ENCODE measurements around the gene CERS3.

CERS3 gene

DNA sequence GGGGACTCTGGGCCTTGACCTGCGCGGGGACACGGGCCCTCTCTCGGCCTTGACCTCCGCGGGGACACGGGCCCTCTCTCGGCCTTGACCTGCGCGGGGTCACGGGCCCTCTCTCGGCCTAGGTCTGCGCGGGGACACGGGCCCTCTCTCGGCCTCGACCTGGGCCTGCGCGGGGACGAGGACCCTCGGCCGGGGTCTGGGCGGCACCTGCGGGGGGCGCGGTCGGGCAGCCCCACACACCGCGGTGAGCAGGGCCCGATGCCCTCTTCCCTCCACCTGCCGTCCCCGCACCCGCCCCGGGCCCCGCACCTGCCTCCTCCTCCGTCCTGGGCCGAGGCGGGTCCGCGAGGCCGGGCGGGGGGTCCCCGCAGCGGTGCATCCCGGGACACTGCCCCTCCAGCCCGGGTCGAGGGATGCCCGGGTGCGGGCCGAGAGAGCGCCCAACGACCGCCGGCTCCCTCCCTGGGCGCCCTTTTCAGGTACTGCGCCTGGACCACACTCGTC is 15.6 kb upstream of the CERS3 start:
- no peak for TF ChIP-seq ZNF70 (CRISPR knock-in tag; IDR thresholded peaks at IDR 0.05)
- no peak for TF ChIP-seq ZNF8 (CRISPR knock-in tag; IDR thresholded peaks at IDR 0.05)
- TF ChIP-seq ISL1 (CRISPR knock-in tag; IDR thresholded peaks at IDR 0.05): no peak
- TF ChIP-seq, protein P1, sequence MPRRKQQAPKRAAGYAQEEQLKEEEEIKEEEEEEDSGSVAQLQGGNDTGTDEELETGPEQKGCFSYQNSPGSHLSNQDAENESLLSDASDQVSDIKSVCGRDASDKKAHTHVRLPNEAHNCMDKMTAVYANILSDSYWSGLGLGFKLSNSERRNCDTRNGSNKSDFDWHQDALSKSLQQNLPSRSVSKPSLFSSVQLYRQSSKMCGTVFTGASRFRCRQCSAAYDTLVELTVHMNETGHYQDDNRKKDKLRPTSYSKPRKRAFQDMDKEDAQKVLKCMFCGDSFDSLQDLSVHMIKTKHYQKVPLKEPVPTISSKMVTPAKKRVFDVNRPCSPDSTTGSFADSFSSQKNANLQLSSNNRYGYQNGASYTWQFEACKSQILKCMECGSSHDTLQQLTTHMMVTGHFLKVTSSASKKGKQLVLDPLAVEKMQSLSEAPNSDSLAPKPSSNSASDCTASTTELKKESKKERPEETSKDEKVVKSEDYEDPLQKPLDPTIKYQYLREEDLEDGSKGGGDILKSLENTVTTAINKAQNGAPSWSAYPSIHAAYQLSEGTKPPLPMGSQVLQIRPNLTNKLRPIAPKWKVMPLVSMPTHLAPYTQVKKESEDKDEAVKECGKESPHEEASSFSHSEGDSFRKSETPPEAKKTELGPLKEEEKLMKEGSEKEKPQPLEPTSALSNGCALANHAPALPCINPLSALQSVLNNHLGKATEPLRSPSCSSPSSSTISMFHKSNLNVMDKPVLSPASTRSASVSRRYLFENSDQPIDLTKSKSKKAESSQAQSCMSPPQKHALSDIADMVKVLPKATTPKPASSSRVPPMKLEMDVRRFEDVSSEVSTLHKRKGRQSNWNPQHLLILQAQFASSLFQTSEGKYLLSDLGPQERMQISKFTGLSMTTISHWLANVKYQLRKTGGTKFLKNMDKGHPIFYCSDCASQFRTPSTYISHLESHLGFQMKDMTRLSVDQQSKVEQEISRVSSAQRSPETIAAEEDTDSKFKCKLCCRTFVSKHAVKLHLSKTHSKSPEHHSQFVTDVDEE (CRISPR knock-in tag; IDR thresholded peaks at IDR 0.05): no peak
- ATAC-seq: no peak

DNA sequence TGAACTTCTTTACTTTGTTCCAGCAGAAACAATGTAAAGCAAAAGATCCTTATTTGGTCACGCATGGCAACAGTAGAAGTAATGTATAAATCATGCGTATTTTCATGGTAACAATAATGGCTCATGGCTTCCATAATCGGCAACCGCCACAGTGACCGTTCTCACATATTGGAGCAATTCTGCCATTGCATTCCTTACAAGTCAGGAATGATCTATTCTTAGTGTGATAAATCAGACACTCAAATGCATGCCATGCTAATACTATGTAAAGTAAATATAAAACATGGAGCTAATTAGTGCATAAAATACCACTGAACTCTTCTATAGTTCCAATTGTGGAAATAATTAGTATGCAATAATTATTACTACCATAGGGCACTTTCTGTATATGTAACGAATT is 13.5 kb upstream of the CERS3 start:
- no peak for ATAC-seq

DNA sequence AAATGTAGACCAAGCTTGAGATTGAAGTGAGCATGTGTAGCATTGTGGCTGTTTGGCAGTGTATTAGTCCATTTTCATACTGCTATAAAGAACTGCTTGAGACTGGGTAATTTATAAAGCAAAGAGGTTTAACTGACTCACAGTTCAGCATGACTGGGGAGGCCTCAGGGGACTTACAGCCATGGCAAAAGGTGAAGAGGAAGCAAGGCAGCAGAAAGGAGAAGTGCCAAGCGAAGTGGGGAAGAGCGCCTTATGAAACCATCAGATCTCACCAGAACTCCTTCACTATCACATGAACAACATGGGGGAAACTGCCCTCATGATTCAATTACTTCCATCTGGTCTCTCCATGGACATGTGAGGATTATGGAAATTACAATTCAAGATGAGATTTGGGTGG is 8.6 kb upstream of the CERS3 start:
- ATAC-seq: no peak
- TF ChIP-seq OSR1 (CRISPR knock-in tag; IDR thresholded peaks at IDR 0.05) (no peak), ZFP3 (CRISPR knock-in tag; IDR thresholded peaks at IDR 0.05) (no peak), ZNF8 (CRISPR knock-in tag; IDR thresholded peaks at IDR 0.05) (no peak), SNAI2 (CRISPR knock-in tag; IDR thresholded peaks at IDR 0.05) (no peak), ISL1 (CRISPR knock-in tag; IDR thresholded peaks at IDR 0.05) (no peak), RARB (CRISPR knock-in tag; IDR thresholded peaks at IDR 0.05) (no peak)
- TF ChIP-seq, protein P2, sequence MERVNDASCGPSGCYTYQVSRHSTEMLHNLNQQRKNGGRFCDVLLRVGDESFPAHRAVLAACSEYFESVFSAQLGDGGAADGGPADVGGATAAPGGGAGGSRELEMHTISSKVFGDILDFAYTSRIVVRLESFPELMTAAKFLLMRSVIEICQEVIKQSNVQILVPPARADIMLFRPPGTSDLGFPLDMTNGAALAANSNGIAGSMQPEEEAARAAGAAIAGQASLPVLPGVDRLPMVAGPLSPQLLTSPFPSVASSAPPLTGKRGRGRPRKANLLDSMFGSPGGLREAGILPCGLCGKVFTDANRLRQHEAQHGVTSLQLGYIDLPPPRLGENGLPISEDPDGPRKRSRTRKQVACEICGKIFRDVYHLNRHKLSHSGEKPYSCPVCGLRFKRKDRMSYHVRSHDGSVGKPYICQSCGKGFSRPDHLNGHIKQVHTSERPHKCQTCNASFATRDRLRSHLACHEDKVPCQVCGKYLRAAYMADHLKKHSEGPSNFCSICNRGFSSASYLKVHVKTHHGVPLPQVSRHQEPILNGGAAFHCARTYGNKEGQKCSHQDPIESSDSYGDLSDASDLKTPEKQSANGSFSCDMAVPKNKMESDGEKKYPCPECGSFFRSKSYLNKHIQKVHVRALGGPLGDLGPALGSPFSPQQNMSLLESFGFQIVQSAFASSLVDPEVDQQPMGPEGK (CRISPR knock-in tag; IDR thresholded peaks at IDR 0.05; ENCODE audit: borderline replicate concordance): no peak
- TF ChIP-seq, protein P3, sequence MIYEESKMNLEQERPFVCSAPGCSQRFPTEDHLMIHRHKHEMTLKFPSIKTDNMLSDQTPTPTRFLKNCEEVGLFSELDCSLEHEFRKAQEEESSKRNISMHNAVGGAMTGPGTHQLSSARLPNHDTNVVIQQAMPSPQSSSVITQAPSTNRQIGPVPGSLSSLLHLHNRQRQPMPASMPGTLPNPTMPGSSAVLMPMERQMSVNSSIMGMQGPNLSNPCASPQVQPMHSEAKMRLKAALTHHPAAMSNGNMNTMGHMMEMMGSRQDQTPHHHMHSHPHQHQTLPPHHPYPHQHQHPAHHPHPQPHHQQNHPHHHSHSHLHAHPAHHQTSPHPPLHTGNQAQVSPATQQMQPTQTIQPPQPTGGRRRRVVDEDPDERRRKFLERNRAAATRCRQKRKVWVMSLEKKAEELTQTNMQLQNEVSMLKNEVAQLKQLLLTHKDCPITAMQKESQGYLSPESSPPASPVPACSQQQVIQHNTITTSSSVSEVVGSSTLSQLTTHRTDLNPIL (CRISPR knock-in tag; IDR thresholded peaks at IDR 0.05; ENCODE audit: low read depth): no peak
- TF ChIP-seq, protein P4, sequence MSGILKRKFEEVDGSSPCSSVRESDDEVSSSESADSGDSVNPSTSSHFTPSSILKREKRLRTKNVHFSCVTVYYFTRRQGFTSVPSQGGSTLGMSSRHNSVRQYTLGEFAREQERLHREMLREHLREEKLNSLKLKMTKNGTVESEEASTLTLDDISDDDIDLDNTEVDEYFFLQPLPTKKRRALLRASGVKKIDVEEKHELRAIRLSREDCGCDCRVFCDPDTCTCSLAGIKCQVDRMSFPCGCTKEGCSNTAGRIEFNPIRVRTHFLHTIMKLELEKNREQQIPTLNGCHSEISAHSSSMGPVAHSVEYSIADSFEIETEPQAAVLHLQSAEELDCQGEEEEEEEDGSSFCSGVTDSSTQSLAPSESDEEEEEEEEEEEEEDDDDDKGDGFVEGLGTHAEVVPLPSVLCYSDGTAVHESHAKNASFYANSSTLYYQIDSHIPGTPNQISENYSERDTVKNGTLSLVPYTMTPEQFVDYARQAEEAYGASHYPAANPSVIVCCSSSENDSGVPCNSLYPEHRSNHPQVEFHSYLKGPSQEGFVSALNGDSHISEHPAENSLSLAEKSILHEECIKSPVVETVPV (CRISPR knock-in tag; IDR thresholded peaks at IDR 0.05): no peak
- TF ChIP-seq, protein P1 (CRISPR knock-in tag; IDR thresholded peaks at IDR 0.05): no peak

More for the DNA sequence above, 13.5 kb upstream of the CERS3 start:
- TF ChIP-seq ZFP3 (CRISPR knock-in tag; IDR thresholded peaks at IDR 0.05) (no peak), ISL1 (CRISPR knock-in tag; IDR thresholded peaks at IDR 0.05) (no peak), RARB (CRISPR knock-in tag; IDR thresholded peaks at IDR 0.05) (no peak), ZNF565 (CRISPR knock-in tag; conservative IDR thresholded peaks at IDR 0.05; ENCODE audit: low read depth) (no peak), OSR1 (CRISPR knock-in tag; IDR thresholded peaks at IDR 0.05) (no peak), ESRRG (CRISPR knock-in tag; IDR thresholded peaks at IDR 0.05) (no peak)
- TF ChIP-seq, protein P2 (CRISPR knock-in tag; IDR thresholded peaks at IDR 0.05; ENCODE audit: borderline replicate concordance): no peak

DNA sequence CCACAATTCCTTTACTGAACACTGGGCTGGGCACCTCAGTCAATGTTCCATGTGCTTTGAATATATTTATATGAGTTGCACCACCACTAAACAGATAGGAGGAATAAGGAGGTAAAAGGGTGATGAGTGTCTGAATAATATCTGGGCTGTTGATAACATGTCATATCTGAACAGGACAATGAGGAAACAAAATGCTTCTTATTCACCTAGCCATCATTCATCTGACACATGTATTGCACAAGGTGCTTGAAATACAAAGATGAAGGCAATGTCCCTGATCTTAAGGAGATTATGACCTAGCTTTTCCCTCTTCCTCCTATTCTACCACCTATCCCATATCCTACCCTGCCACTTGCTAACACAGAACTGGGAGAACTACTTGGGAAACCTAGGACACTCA is 8.0 kb upstream of the CERS3 start:
- no peak for ATAC-seq
- TF ChIP-seq RARB (CRISPR knock-in tag; IDR thresholded peaks at IDR 0.05) (no peak), TCF4 (CRISPR knock-in tag; IDR thresholded peaks at IDR 0.05; ENCODE audit: borderline replicate concordance) (no peak)
